22Rv1 (cell line): ENCODE results near the gene AFF2.

Experiments used
- H3K27ac ChIP-seq: fragments of 450-650 bp; 2 replicates; pipeline ENCODE4 v1.5.1; 2017
- CTCF ChIP-seq: fragments of 450-650 bp; IDR thresholded peaks from 2 replicates; pipeline ENCODE4 v1.5.1; 2017; ENCODE audit warnings: mild to moderate bottlenecking
- ZFX ChIP-seq: fragments of 450-650 bp; IDR thresholded peaks from 2 replicates; pipeline ENCODE4 v1.6.1; 2017; ENCODE audit warnings: antibody characterized with exemption, borderline replicate concordance

The AFF2 gene

GRCh38 chrX:148823986-148824385, 323.6 kb downstream of the AFF2 start:
- H3K27ac ChIP-seq, result no peak overlapping the region
- no peak for TF ChIP-seq CTCF
- no peak for TF ChIP-seq ZFX

DNA sequence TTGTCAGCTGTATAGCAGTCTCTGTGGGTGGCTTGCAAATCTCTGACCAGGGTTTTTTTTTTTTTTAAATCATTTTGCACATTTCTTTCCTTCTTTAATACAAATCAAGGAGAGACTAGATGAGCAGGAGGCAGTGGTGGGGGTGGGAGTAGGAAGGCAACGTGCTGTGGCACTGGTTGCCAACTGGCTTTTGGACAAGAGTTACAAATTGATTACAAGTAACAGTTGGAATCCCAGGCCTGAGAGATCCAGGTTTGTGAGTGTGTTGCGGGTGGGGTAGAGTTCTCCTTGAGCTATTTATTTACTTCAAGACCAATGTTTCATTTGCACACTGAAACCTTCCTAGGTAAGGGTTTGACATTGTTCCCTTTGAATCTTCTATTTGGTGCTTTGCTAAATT, 325.3 kb downstream of the AFF2 start:
- TF ChIP-seq ZFX (no peak), CTCF (no peak)
- H3K27ac ChIP-seq, result no peak overlapping the region

DNA sequence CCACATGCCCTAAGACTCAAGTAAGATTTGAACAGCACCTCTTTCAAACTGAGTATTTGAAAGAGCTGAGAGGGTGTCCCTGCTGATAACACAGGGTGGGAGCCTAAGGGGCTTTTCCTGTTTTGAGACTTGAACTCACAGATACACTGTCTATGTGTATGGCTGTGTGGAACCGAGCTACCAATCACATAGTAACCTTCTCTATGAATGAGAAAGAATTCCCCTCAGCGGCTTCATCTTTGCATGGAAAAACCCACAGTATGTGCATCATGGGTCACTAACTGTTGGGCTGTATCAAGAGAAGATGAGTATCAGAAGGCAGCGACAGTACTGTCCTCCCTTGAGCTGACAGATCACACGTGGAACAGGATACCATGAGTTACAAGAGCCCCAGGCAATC, 336.3 kb downstream of the AFF2 start:
- H3K27ac ChIP-seq, result no peak overlapping the region
- TF ChIP-seq CTCF (no peak), ZFX (no peak)

DNA sequence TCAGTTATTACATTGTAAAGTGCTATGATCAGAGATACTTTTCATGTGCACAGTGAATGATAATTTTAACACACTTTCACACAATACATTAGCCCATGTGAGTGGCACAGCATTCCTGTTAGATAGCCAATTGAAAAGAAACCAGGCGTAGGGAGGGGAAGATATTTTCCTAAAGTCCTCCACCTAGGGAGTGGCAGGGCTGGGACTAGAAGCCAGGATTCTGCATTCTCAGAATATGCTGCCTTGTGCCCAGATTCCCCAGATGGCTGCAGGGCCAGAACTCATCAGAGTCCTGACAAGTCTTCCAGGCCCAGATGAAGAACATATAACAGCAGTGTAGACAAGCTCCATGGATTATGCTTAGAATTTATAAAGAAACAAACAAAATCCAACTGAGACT, 350.2 kb downstream of the AFF2 start:
- H3K27ac ChIP-seq, result no peak overlapping the region
- no peak for TF ChIP-seq ZFX
- TF ChIP-seq CTCF, result no peak

- TF ChIP-seq ZFX (no peak), CTCF (no peak)
- H3K27ac ChIP-seq, result no peak overlapping the region
These were observed 353.9 kb downstream of the AFF2 start for GRCh38 chrX:148854306-148854705.

- no peak for TF ChIP-seq ZFX
- no peak for TF ChIP-seq CTCF
- no peak overlapping the region for H3K27ac ChIP-seq
These were observed 356.1 kb downstream of the AFF2 start for GRCh38 chrX:148856505-148856904.

- H3K27ac ChIP-seq, result no peak overlapping the region
- no peak for TF ChIP-seq ZFX
- TF ChIP-seq CTCF, result no peak
These were observed 365.1 kb downstream of the AFF2 start for GRCh38 chrX:148865277-148866210.
